KG1 (cell line): ENCODE results near the gene CA10.

Experiments
- DNase-seq: peaks from one replicate; lab custom pipeline; 2025; lab: John Stamatoyannopoulos, UW

CA10 gene

DNA sequence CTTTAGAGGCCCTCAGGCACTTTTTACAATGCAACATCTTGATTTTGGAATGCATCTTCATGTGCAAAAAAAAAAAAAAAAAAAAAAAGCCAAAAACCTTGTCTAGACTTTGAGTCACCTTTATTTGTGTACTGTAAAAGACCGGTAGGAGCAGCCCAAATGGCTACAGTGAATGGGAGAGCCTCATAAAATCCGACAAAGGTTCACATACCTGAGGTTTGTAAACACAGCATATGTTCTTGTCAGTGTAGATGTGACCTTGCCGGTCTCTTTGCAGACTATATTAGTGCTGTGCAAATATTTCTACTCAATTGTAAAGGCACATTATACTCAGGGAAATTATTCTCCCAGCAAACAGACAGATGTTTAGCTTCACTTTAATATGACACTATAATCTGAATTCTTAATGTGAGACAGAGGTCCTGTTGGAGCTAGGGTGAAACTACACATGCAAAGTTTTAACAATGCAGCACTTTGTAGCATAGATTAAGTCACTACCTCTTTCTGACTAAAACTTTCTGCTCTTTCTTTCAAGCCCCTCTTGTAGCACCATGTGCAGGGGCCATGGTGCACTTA lies 211.3 kb downstream of the CA10 start:
- no peak for DNase-seq

DNA sequence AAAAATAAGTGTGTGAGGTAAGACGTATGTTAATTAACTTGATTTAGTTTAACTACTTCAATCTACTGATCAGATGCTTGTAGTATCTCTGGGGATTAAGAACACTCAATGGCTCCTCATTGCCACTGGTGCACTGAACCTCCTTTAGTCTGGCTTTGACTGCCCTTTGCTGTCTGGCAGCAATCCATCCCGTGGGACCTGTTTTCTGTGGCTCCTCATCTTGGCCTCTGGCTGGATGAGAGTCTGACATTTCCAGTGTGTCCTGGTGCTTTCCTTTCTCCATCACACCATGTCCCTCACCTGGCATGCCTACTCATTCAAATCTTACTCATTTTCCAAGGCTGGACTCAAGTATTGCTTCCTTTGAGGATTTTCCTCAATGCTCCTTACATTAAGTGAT lies 212.2 kb downstream of the CA10 start:
- no peak for DNase-seq

DNA sequence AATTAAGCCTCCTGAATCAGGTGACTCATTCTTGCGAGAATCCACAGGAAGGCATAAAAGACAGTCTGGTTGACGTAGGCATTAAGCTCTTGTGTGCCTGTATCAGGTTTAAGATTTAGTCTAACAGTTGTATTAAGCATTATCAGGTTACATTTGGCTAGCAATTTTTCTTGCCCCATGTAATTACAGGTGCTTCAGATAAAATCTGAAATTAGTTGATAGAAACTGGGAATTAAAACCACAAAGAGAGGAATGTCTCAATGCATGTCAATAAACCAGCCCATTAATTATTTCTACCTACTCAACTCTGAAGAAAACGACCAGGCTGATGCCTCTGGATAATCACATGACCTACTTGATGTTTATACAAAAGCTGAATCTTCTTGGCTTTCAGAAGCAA lies 217.2 kb downstream of the CA10 start:
- no peak for DNase-seq

DNA sequence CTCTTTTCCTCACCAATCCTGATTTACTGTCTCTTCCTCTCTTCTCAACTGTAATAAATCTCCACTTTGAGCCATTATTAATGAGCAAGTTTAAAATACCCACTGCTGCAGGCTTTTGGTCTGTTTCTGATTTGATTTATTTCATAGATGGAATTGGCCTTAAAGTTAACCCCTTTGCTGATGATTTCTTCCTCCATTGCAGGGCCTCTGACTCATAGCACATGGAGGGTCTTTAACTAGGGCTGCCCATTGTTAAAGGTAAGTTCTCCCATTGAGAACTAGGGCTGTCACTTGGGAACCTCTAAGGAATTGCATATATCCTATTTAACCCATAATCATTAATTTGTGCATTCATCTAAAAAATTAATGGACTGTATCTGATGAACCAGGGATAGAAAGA lies 221.2 kb downstream of the CA10 start:
- no peak for DNase-seq

DNA sequence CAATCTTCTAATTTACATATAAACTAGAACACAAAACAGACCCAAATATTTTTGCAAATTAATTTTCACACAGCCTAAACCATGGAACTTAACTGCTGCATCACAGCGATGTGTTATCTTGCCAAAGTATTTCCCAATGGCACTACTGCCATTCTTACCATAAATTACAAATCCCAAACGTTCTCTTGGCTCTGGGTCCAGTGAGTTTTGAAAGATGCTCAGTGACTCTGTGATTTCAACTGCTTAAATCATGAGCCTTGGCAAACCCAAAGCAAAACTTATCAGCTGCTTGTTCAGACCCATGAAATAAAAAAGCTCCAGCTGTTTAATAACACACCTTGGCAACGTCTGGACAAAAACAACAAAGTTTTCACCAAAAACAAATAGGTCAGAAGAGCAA lies 223.0 kb downstream of the CA10 start:
- no peak for DNase-seq

DNA sequence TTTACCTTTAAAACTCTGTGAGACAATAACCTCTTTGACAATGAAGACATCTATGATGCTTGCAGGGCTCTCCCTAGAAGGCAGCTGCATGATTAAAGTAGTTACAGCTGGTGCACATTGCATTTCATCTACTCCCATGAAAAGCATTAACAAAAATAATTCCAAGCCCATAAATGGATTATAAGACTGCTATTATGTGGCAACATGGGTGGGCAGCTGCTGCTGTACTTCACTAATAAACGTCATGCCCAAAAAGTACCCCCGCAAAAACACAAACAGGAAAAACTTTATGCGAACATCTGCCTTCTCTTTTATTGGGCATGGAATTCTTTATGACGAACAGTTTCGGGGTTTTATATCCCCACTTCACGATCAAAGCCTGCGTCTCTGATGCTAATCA lies 224.9 kb downstream of the CA10 start:
- DNase-seq: no peak

DNA sequence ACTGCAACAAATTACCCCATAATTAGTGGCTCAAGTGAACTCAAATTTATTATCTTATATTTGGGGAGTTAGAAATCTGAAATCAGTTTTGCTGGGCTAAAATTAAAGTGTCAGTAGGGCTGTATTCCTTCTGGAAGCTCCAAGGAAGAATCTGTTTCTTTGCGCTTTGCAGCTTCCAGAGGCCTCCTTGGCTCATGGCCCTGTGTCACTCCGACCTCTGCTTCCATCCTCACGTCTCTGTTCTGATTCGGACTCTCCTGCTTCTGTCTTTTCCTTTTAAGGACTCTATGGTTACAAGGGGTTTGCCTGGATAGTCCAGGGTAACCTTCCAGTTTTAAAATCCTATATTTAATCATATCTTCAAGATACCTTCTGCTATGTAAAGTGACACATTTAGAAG lies 232.1 kb downstream of the CA10 start:
- no peak for DNase-seq

DNA sequence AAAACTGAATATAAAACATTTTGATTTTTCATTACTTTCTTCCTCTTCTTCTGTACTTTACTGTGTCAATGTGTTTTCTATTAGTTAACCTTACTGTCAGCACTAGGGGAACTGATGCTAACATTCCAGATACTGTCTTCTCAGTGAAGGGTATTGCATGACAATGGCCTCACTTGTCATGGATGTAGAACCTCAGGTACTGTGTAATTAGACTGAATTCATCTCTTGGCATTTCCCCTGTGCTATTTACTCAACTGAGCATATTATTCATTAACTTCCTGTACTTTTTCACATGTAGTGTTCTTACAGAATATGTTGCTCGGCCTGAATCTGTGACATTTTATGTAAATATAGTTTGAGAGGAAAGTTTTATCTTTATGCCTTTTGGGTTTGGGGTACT lies 237.0 kb downstream of the CA10 start:
- no peak for DNase-seq

DNA sequence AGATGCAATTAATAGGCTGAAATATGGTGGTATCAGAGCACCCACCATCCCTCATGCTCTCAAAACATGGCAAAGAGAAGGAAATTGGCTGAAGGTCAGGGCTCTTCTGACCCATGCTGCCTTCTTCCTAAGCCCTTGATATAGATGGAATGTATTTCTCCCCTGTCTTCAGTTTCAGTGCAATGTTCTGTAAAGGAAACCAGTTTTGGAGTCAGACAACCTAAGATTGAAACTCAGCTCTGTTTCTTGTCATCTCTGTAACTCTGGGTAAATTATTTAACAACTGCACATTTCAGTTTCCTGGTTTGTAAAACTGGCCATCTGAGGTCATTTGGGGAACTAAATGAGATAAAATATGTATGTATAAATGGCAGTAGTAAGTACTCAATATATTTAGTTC lies 243.9 kb downstream of the CA10 start:
- DNase-seq: no peak

DNA sequence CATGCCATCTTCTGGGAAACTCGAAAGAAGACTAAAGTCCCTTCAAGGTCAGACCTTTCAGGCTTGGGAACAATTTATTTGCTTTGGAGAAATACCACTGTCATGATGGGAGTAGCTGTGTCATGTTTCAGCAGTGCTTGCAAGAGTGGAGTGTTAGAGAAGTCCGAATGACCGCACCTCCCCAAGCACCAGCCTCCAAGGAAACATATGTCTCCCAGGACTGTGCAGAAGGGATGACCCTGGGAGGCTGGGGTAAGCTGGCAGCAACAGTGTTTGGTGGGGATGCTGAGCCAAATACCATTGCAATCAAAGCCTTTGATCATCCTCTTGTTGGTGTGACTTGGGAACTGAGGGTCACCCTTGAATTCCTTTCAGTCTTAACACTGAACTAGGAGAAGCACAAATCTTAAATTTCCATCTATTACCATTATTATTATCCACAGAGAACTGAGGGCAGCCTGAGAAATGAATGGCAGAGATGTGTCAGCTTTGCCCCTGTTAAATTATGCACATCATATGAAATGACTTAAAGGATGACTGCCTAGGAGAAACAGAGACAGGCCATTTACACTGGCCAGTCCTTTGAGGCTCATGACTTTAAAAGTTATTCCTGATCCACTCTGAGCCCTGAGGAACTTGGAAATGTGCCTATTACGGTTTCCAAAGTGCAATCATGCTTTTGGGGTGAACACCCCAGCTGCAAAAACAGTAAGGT lies 244.9 kb downstream of the CA10 start:
- DNase-seq: no peak

DNA sequence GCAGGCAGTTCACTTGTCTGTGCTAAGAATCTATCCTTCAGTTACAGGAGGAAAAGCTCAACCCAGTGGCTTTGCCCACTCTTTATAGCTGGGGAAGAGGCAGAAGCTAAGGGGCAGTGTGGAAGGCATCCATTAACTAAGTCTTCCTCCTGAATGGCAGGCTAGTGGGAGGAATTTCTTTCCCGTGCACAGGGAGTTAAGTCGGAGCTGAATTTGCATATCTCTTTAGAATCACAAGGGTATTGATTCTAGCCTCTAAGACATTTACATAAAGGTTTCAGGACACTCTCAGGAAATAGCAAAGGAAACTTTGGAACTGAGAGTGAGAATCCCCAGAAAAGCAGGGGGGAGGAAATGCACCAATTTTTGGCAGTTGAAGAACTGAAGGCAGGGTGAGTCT lies 245.6 kb downstream of the CA10 start:
- no peak for DNase-seq

DNA sequence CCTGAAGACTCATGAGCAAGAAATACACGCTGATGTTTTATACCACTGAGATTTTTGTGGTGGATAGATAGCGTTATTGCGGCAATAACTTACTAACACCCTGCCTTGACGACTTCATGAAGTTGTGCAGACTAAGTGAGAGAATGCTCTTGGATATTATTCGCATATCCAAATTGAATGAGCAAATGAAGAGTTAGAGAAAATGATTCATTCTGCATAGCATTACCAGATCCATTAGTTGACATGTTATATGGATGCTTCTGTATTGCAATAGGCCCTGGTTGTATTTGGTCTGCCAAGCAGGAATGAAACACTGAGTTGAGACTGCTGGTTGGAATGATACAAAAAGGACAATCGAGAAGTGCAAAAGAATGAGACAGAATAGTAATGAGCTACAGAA lies 247.3 kb downstream of the CA10 start:
- DNase-seq: no peak

DNA sequence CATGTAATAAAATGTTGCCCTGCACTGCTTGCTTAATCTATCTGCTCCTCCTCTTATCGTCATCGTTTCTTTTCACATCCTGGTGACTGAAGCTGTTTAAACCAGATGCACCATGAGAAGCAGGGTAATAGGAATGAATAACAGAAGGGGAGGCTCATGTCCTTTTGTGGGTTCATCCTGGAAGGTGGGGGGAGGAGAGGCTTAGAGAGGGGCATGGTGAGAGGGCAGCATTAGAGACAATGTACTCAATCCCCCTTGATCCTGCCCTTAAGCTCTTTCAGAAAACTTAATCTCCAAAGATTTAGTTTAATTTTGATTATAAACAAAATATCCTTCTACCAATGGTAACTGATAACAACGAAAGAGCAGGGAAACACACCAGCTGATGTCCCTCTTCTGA lies 248.5 kb downstream of the CA10 start:
- DNase-seq: no peak

DNA sequence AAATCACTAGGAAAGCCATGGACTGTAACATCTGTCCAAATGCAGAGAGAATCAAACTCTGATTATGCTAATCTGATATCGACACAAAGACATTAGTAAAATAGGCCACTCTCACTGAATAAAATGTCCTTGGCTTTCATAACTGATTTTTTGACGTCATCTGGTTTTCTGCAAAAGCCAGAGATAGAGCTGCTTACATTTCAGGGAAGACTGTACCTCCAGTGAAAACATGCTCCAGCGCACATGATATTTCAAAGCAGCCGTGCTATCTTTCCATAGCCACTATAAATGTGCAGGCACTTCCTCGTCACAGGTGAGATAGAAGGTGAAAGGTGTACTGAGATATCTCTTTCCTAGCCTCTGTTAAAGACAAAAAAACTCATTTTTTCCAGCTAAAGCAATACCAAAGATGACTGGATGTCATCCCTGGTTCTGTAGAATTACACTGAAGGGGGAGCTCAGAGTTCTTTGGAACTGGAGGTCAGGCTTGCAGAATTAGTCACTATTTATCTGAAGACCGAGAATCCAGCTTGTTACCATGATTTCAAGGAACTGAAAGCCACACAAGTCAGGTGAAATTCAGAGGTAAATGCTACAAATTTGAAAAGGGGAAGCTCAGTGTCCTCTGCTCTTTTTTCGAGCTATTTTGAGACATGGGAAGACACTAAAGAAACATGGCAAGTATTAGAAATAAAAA lies 249.5 kb downstream of the CA10 start:
- no peak for DNase-seq

DNA sequence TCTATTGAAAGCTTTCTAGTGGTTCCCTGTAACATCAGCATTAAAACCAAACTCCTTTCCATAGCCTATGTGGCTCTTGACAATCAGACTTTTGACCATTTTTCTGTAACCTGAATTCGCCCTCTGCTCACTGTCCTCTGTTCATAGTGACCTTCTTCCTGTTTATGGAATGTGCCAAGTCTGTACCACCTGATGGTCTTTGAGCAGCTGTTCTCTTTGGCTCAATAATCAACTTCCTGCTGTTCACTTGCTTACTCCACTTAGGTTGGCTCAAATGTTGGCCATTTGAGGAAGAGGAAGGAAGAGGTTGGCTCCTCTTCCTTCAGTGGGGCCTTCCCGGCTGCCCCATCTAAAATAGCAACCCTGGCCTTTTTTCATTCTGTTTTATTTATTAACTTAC lies 251.5 kb downstream of the CA10 start:
- no peak for DNase-seq

DNA sequence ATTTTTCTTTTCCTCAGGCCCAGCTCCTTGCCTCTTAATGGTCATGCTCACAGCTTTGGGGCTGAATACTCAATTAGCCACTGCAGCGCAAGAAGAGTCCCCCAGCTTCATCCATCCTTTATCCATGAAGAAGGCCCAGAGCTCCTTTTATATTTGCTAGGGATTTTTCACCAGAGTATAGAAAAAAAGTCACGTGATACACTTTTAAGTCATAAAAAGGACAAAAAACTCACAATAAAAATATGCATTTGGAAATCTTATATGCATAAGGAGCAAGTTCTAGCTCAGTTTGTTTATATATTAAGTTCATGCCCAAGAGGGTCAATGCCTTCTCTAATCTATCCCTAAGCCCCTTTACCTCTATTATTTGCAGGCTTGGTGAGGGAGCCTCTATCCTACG lies 254.1 kb downstream of the CA10 start:
- no peak for DNase-seq

DNA sequence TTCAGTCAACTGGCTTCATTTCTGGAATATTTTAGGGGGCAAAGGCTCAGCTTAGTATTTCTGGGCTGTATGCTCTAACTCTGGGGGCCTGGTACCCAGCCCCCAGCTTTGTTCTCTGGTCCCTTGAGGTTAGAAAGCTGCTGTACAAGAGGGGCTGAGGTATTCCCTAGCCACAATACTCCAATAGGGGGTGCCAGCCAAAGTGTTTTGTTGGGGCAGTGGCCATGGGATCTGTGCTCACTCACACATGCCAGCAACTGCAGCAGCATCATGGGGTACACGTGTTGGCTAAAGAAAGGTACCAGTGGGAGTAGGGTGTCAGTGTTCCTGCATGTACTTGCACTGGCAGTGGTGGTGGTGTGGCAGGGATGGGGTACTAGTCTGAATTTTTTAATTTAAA lies 257.3 kb downstream of the CA10 start:
- DNase-seq: no peak

DNA sequence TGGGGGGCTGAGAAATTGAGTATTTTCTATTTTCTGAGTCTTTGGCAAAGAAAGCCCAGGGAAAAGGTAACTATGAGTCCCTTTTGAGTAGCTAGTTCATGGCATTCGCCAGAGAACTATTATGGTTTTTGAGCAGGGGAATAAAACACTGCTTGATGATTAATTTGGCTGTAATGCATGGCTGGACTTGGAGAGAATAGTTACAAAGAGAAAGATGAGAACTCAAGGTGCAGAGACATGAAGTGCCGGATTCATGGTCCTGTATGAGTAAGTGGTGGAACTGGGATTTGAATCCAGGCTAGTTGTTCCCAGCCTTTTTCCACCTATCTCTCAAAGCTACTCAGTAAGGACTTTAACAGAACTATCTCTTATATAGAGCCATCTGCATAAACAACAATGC lies 266.6 kb downstream of the CA10 start:
- DNase-seq: no peak

DNA sequence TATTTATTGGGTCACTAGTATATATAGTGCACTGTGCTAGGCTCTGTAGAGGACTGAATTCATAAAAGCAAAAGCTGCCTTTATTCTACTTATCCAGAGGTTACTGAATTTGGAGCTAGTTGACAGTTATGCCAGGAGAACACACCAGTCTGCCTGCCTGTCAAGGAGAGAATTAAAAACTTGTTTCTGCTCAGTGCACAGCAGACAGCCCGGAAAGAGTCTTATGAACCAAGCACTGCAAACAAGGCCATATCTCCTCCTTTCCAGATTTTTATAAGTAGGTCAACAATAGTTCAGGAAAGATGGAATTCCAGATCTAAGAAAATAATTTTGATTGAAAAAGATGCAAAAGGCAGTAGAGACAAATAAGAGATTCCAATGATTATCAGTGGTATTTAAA lies 267.8 kb downstream of the CA10 start:
- DNase-seq: no peak

DNA sequence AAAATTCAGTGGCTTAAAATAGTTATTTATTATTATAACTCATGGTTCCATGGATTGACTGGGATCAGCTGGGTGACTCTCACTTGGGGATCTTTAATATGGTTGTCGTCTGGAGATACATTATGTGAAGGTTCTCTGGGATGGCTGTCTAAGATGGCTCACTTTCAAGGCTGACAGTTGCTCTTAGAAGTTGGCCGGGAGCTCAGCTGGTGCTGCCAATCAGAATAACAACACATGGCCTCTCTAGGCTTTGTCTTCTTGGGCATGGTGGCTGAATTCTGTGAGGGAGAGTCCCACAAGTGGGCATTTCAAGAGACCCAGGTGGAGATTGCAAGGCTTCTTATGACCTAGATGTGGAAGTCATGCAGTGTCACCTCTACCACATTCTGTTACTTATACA lies 269.7 kb downstream of the CA10 start:
- DNase-seq: no peak

DNA sequence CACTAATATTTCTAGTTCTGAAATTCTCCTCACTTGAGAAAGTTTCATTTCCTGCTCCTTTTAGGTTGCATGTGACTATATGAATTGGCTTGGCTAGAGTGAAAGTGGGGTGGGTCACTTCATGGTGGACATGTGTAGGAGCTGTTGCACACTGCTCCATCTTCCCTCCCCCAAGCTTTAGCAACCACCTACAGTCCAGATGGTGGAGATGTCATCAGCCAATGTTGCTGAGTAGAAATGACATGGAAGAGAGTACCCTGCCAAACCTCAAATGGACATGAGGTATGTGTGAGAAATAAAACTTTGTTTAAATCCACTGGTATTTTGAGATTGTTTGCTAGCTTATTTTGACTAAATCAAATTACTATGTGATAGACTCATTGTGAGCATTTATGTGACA lies 281.5 kb downstream of the CA10 start:
- DNase-seq: no peak

DNA sequence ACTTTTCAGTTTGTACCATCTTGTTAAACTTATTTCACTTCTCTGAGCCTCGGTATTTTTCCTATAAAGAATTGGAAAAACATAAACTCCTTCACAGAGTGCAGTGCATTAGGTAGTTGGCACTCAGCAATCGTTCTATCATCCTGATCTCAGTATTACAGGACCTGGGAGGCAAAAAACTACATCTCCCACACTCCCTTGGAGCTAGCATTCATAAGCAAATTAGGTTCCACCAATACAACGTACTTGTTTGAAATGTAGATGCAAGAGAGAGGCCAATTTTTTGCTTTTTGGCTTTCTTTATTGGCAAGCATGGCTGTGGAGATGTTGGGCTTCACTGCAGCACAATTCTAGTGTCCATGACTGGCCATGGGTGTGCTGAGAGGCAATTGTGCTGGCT lies 285.2 kb downstream of the CA10 start:
- no peak for DNase-seq

DNA sequence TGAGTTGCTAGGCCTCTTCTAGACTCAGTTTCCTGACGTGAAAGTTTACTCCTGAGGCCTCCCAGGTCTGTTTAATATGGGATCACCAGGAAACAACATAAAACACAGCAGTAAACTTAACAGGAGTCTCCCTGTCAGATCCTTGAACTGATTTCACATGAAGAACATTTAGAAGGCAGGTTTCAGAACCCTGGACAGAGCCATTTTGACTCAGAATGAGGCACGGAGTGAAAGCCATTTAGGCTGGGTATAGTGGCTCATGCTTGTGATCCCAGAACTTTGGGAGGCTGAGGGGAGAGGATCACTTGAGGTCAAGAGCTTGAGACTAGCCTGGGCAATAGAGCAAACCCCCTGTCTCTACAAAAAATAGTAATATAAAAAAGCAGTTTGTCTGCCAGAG lies 289.1 kb downstream of the CA10 start:
- peak; percentile 12 for DNase-seq
